NCI-H446 treated with DMSO at 0.1 percent for 48 hours (cell line): ENCODE results near the gene DNAH8.
"Not testable (repeated sequence)": the region's sequence is repeated elsewhere in the genome, so short reads cannot be mapped to it uniquely, and the experiment has no call there.

ENCODE experiments used
- DNase-seq: peaks from one replicate; lab custom pipeline; 2025; lab: John Stamatoyannopoulos, UW

DNAH8 gene

DNA sequence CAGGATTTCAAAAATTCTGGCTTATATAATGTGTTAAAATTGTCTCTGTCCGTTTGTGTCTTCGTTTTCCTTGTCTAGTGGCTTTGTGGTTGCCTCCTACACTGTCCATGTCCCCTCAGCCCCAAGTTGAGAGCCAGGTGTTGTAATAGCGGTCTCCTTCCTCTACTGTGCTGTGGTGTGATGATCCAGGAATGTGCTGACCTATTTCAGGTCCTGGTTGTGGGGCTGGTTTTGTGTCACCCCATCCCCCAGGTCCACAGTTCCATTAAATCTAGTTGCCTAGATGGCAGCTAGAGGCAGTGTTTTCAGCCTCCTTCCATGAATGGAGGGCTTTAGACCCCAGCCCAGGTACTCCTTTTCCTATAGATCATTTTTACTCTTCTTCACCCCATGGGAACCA, 128.7 kb downstream of the DNAH8 start:
- no peak for DNase-seq

DNA sequence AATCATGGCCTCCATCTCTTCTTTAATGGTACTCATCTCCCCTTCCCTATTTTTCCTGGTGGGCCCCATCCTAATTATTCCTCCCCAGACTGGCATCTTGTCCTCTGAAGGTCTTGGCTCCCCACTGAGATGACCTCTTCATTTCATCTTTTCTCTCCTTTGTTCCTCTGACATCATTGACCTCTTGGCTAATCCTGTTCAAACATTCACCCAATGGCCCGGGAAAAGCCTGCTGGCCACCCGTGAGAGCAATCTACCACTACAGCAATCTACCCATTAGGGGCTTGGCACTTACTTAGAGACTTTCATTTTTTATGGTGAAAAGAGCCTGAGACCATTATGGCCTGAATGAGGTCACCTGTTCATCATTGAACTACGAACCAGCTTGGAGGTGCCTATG, 130.8 kb downstream of the DNAH8 start:
- no peak for DNase-seq

DNA sequence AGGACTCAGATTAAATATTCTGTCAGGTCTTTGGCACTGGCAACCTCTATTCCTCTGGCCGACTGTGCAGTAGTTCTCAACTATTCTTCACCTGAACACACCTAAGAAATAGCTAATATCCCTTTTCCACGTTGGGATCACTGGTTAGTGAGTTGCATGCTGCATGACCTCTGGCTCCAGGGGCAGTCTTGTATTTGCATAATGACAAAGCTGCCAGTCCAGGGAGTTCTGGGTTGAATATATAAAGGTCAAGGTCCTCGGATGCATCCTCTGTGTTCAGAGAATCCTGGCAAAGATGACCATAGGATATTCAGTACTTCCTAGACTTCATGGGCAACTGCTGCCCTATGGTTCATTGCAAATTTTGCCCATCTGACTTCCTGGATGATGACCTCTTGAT, 131.2 kb downstream of the DNAH8 start:
- DNase-seq: no peak

DNA sequence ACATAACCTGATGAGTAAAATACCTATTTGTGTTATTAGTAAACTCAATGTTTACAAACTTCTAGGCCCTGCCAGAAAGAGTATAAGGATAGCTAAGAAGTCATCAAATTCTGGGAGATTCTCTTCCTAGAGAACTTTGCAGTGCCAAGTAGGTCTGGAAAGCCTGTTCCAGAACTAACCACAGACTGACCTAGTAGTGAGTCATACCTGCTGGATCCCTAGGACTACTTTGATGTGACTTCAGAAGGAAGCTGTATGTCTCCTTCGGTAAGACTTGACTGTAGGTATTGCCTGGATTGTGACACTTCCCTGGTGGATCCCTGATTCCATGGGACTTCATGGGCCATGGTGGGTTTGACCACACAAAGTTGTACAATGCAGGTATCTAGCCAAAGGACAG, 131.7 kb downstream of the DNAH8 start:
- no peak for DNase-seq

DNA sequence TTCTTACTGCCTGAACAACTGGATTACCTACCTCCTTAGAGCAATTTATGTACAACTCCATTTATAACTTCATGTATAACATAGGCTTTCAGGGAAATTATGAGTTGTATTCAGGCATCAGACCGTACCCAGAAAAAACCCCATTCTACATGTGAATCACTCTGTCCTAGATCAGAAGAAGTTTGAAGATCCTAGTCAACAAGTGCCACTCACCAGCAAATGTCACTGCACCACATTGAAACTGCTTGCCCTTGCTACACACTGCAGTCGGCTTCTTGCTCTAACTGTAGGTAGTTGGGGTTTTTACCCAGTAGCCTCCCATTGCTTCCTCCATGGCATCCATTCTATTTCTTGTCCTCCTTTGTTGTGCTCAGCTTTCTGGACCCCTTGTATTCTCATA, 132.4 kb downstream of the DNAH8 start:
- DNase-seq: no peak

DNA sequence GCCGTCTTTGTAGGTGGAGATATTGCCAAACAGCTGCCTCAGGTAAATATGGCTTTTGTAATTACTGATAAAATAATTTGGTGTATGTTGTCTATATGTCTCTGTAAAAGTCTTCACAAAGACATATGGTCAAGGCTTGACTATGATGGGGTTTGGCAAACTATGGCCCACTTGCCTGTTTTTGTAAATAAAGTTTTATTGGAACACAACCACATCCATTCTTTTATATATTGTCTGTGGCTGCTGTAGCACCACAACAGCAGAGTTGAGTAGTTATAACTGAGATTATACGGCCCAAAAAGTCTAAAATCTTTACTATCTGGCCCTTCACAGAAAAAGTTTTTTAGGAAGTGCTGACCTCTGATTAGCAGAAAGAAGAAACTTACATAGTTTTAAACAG, 133.6 kb downstream of the DNAH8 start:
- DNase-seq: no peak

DNA sequence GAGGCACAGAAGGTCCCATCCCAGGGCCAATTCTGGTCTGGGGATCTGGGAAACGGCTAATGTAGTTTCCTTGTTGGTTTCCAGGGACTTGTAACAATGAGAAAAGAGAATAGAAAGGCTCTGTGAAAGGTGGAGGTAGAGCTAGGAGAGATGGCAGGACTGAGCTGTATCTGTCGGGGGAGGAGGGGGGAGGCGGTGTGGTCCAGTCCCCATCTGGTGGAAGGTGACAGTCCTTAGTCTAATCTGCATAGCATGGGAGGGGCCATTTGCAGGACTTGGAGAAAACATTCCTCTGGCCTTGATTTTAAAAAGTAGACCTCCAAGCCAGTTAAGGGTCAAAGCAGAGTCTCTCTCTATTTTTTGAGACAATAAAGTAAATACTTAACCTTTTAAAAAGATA, 137.1 kb downstream of the DNAH8 start:
- DNase-seq: no peak

DNA sequence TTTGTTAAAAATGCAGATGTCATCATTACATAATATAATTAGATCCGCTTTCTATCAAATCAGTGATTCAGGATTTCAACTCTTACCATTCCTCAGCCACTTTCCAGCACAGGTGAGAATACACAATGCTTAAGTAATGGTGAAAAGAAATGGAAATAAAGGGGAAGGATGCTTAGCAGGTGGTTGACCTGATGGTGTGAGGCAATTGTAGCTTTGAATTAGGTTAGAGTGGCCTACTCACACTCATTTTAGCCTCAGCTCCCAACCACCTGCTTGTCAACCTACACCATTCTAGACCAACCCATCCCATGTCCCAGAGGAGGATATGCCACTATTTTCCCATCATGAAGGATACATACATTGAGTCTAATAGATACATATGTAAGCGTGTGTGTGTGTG, 138.1 kb downstream of the DNAH8 start:
- DNase-seq: no peak

DNA sequence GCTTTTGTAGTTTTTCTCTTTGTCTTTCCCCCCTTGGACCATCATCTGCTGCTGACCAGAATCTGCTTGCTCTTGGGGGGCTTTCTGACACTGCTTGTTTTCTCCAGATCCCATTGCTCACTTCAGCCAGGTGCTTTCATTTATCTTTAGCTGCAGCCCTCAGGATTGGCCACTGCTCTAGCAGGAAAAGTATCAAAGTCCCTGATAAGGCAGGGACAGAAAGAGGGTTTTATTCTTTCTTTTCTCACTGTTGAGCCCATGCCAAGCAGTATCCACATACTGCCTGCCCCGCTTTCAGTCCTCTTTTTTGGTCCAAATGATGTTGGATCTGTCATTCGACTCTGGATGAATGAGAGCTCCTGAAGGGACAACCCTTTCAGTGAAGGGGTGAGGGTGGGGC, 141.4 kb downstream of the DNAH8 start:
- no peak for DNase-seq

DNA sequence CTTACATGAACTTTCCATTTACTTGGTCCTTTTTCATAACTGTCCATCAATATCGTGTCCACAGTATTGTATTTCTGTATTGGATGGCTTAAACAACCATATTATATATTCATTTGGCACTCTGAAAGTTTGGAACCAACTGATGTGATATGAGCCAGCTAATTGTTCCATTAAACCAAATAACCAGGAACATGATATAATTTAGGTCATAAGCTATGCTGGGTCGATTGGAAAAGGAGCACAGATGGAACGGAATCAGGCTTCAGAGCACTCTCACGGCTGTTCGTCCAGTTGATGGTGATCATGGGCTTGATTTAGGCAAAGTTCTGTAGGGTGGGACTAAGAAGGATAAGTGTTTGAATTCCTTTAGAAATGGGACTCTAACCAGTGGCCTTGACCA, 142.7 kb downstream of the DNAH8 start:
- DNase-seq: no peak

DNA sequence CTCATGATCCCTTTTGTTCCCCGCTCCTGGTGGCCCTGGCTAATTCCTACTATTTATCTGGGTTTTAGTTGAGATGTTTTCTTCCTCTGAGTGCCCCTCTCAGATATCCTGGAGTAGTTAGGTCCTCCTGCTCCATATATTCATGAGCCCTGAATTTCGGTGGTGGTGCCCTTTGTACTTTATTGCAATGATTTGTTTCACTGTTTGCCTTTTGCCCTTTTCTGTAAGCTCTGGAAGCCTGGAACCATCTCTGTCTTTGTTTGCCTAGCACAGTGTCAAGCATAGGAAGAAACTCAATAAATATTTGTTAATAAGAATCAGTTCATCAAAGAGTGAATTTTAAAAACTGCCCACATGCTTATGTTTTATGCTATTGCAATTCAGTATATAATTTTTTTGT, 144.9 kb downstream of the DNAH8 start:
- no peak for DNase-seq

DNA sequence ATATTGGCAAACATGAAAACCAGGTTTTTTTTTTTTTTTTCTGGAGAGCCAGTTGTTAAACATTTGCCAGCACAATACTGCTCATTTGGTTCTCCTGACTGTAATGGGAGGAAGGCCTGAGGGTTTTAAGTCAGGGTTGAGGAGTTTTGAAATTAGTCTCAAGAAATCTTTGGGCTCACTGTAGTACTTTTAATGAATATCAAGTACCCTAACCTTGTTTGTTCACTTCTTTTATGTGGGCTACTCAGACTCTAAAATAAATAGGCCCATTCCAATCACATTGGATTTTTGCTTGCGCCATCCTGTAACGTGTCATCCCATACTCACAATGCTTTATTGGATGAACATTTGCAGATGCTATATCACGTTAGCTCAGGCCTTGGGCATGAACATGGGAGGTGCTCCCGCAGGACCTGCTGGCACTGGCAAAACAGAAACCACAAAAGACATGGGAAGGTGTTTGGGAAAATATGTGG, 146.9 kb downstream of the DNAH8 start:
- no peak for DNase-seq

DNA sequence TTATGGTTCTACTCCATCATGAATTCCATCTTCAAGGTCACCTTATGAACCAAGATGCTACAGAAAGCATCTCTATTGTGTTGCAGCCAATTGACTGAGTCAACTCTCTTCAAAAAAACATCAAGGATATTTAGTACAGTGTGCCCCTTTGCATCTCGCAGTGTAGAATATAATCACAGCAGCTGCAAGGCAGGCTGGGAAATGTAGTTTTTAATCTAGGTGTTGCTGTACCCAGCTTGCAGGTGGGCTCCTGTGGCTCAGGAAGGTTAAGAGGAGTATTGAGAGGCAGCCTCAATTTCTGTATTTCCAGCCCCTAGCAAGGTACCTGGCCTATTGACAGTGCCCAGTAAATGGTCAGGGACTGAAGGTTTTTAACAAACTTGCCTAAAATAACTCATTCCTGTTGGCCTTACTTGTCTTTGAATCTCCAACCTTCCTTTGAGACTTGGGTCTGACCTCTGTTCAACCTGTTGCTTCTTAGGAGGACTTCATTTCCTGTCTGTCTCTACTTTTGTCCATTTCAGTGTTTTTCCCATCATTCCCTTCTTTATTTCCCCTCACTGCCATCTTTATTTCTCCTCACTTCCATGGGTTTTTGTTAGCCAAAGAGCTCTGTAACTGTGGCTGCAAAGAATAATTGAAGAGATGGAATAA, 150.5 kb downstream of the DNAH8 start:
- DNase-seq: no peak

DNA sequence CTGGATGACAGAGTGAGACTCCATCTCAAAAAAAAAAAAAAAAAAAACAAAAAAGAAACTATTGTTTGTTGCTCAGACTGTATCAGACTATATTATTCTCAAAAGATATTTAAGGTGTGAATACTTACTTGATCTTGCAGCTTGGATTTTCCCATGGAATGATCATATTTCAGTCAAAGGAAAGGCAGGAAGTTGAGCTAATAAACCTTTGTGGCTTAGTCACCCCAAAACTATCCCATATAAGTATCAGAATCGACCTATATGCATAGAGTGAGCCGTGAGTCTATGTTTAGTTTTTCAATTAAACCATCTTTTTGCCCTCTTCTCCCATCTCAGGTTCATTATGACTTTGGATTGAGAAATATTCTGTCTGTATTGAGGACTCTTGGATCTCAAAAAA, 152.6 kb downstream of the DNAH8 start:
- DNase-seq: no peak

DNA sequence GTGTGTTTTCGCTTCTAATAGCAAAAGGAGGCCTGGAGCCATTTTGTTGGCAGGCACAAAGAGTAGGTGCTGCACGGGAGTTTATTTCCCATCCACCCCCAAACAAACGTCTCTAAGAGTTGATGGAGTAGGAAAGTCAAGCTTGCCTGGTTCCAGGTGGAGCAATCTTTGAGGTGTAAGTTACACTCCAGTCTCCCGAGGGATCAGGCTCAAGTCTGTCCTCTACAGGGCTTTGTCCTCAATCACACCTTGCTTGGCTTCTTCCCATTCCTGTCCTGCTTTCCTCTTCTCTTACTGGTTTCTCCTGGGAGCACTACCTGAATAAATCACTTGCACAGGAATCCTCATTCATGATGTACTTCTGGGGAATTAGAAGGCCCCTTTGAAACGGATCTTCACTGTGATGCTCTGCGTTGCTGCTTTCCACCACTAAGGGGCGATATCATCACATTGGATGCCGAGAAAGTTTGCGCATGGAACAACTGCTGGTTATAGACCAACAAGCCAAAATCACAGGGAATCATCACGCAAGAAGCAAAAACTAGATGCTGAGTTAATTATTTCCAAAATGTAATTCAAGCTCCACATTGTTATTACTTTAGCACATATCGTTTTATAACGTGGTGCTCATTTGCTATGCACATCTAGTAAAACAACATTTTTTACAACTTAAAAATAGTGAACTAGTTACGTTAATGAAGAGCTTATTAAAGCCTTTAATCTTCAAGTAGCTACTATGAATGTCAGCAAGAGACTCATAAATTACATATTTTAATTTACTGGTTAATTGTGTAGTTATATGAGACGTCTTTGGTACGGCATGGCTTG, 156.8 kb downstream of the DNAH8 start:
- DNase-seq: peak; percentile 34

DNA sequence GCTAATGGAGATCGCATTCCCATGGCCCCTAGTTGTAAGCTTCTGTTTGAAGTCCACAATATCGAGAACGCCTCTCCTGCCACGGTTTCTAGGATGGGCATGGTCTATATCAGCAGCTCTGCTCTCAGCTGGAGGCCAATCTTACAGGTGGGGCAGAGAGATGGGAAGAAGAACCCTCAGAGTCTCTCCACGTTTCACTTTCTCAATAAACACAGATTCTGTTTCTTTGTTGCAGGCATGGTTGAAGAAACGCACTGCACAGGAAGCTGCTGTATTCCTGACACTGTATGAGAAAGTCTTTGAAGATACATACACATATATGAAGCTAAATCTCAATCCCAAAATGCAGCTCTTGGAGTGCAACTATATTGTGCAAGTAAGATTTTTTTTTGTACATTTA, 157.9 kb downstream of the DNAH8 start:
- no peak for DNase-seq

DNA sequence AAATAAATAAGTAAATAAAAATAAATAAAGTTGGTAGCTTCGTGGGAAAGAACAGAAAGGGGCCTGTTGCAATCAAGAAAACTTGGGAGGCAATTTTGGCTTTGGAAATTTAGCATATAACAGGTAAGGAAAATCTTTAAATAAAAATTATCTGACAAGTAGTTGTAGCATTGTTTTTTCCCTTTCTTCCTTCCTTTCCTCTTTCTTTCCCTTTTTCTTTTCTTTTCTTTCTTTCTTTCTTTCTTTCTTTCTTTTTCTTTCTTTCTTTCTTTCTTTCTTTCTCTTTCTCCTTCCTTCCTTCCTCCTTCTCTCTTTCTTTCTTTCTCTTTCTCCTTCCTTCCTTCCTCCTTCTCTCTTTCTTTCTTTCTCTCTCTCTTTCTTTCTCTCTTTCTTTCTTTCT, 158.7 kb downstream of the DNAH8 start:
- not testable (repeated sequence) for DNase-seq

DNA sequence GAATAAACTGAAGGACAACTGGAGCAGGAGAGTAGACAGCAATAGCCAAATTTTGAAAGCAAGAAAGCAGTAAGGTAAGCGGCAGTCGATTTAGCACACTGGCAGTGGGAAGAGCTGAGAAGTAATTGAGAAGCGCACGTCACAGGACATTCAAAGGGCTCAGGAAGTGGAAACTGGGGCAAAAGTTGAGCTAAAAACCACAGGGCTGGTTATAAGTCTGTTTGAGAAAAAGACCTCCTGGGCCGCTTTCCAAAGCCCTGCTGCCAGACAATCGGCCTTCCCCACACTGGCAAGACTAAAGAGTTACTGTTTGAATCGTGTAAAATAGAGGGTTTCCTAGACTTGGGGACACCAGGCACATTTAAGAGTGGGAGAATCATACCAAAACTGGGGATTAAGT, 161.4 kb downstream of the DNAH8 start:
- DNase-seq: no peak

DNA sequence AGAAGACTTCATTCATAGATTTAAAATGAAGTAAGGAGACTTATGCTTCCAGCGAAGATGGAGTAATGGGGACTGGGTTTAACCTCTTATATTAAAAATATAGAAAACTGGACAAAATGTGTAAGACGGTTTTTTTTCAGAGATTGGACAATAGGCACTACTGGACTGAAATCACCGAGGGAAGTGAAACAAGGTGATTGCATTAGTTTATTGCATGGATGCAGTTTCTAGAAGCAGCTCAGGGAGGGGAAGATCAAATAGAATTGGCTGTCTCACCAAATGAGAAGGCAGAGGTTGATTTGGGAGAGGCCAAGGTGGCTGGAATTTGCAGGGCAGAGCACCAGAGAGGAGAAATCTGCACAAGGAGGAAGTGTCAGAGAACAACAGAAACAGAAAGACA, 162.6 kb downstream of the DNAH8 start:
- DNase-seq: no peak

DNA sequence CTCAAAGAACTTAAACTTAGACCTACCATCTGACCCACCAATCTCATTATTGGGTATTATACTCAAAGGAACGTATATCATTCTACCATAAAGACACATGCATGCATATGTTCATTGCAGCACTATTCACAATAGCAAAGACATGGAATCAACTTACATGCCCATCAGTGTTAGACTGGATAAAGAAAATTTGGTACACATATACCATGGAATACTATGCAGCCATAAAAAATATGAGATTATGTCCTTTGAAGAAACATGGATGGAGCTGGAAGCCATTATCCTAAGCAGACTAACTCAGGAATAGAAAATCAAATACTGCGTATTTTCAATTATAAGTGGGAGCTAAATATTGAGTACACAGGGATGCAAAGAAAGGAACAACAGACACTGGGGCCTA, 167.0 kb downstream of the DNAH8 start:
- DNase-seq: no peak

DNA sequence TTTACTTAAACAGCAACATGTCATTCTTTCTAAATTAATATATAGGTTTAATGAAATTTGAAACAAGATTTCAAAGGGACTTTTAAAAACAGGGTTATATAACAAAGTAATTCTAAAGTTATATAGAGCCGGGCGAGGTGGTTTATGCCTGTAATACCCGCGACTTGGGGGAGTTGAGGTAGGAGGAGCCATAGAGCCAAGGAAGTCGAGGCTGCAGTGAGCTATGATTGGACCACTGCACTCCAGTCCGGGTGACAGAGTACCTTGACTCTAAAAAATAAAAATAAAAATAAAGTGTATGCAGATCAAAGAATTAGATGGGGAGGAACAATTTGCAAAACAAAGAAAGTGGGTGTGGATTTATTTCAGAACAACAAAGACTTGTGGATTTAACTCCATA, 182.4 kb downstream of the DNAH8 start:
- no peak for DNase-seq

DNA sequence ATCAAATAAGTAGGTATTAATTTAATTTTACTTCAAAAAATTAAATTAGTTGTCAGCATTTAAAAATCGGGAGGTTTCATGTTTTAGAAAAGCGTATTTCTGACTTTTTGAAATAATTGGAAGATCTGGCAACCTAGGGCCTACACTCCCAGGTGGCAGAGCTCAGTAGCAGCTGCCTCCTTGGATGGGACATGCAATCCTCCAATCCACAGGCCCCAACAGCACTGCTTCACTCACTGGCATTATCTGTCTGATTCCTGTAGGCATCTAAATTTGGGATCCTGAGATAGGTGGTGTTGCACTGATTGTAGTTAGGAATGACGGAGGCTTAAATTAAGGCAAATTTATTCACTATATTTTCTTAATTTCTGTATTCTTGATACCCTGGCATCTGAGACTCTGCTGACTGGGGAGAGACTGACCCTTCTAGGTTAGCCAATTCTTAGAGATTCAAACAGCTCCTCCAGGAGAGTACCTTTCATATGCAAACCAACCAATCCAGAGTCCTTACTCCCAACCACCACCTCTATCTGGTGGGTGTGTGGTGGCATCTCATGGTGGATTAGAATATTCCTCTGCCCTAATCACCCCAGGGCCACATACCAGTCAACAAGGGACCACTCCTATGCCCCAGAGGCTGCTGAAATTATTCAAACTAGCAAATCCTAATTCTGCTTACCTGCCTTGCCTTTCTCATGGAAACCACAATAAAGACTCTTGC, 186.9 kb downstream of the DNAH8 start:
- DNase-seq: no peak

DNA sequence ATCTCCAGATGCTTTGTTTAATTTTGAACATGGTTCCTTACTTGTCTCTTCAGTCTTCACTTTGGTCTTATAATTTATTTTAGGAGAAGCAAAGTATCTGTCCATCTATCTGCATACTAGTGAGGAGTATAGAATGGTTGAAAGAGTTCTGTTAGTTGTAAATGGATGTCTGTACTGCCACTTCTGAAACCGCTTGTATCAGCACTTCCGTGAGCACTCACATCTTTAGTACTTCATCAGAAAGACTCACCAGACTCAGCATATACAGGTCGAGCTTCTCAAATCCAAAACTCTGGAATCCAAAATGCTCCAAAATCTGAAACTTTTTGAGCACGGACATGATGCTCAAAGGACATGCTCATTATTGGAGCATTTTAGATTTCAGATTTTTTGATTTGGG, 191.5 kb downstream of the DNAH8 start:
- DNase-seq: no peak
